HepG2 (cell line): ENCODE data around the gene CTDNEP1. TPM values are rescaled to one million over a fixed set of nuclear protein-coding genes. Genes with fewer than 3 reads are reported as not detected.

Source experiments
- ATF1 ChIP-seq: IDR thresholded peaks from 2 replicates; pipeline ENCODE4 v1.6.1; 2016; ENCODE audit warnings: mild to moderate bottlenecking, control low read depth
- FOXJ3 ChIP-seq: sonication (generic); formaldehyde crosslinking; IDR thresholded peaks from 2 replicates; pipeline ENCODE4 v1.4.0; 2020; ENCODE audit warnings: missing genetic modification reagents, mild to moderate bottlenecking, borderline replicate concordance
- HIVEP1 ChIP-seq: sonication (generic); formaldehyde crosslinking; IDR thresholded peaks from 2 replicates; pipeline ENCODE4 v1.4.0; 2020; ENCODE audit warnings: mild to moderate bottlenecking, missing genetic modification reagents
- HOMEZ ChIP-seq: IDR thresholded peaks from 2 replicates; pipeline ENCODE4 v1.6.1; 2016; ENCODE audit warnings: low read depth
- KDM6A ChIP-seq: IDR thresholded peaks from 2 replicates; pipeline ENCODE4 v1.6.1; 2016; ENCODE audit warnings: low read depth
- LBX2 ChIP-seq: sonication (generic); formaldehyde crosslinking; IDR thresholded peaks from 2 replicates; pipeline ENCODE4 v1.5.0; 2020; ENCODE audit warnings: missing genetic modification reagents, mild to moderate bottlenecking, borderline replicate concordance
- LCORL ChIP-seq, 2 experiments: fragments of 450-650 bp in 1 of 2; sonication (generic) in 1 of 2; formaldehyde crosslinking in 1 of 2; IDR thresholded peaks; 2 replicates each; pipeline versions ENCODE4 v1.5.0 to v1.6.1; 2017 to 2020; ENCODE audit warnings: antibody characterized with exemption in 1 of 2, missing genetic modification reagents in 1 of 2
- NFAT5 ChIP-seq: sonication (generic); formaldehyde crosslinking; IDR thresholded peaks from 2 replicates; pipeline ENCODE4 v1.4.0; 2020; ENCODE audit warnings: missing genetic modification reagents
- PRPF4 ChIP-seq: fragments of 200-400 bp; formaldehyde crosslinking; IDR thresholded peaks from 2 replicates; pipeline ENCODE4 v1.6.1; 2016; ENCODE audit warnings: low read length, low read depth; ENCODE audit not compliant: poor library complexity, severe bottlenecking
- TCF7 ChIP-seq: sonication (generic); IDR thresholded peaks from 2 replicates; pipeline ENCODE4 v1.6.1; 2016; ENCODE audit warnings: antibody characterized with exemption, low read depth
- TEAD3 ChIP-seq: optimal IDR thresholded peaks from 2 replicates; pipeline ENCODE3; 2016; ENCODE audit warnings: borderline replicate concordance
- ZNF224 ChIP-seq: sonication (generic); formaldehyde crosslinking; IDR thresholded peaks from 2 replicates; pipeline ENCODE4 v1.5.0; 2020; ENCODE audit warnings: mild to moderate bottlenecking, missing genetic modification reagents
- ZNF253 ChIP-seq: sonication (generic); formaldehyde crosslinking; IDR thresholded peaks from 2 replicates; pipeline ENCODE4 v1.8.0; 2022; ENCODE audit warnings: mild to moderate bottlenecking, missing genetic modification reagents, borderline replicate concordance
- ZNF382 ChIP-seq: sonication (generic); formaldehyde crosslinking; IDR thresholded peaks from 2 replicates; pipeline ENCODE4 v1.5.0; 2020; ENCODE audit warnings: missing genetic modification reagents, mild to moderate bottlenecking, borderline replicate concordance
- ZNF44 ChIP-seq: sonication (generic); formaldehyde crosslinking; IDR thresholded peaks from 2 replicates; pipeline ENCODE4 v1.5.1; 2020; ENCODE audit warnings: mild to moderate bottlenecking, missing genetic modification reagents
- ZNF512 ChIP-seq: sonication (generic); formaldehyde crosslinking; IDR thresholded peaks from 2 replicates; pipeline ENCODE4 v1.4.0; 2020; ENCODE audit warnings: mild to moderate bottlenecking, missing genetic modification reagents
- ZNF740 ChIP-seq: sonication (generic); formaldehyde crosslinking; IDR thresholded peaks from 2 replicates; pipeline ENCODE4 v1.4.0; 2020; ENCODE audit warnings: missing genetic modification reagents
- ZNF792 ChIP-seq: IDR thresholded peaks from 2 replicates; pipeline ENCODE4 v1.6.1; 2016
- polyA plus RNA-seq, 8 experiments: library from polyadenylated mRNA; depleted of rRNA in 3 of 8; stranded (reverse) in 7 of 8; unstranded in 1 of 8; fragments of >200 nt; fragmentation: Illumina TruSeq in 4 of 8; extraction: Trizol in 4 of 8; gene quantifications; 2 replicates each; pipeline versions ENCODE4 v1.2.1 to v1.2.3, GENCODE V29; 2011 to 2016; ENCODE audit warnings: low read depth in 4 of 8, missing spikeins in 1 of 8, mixed read lengths in 1 of 8; ENCODE audit not compliant: insufficient read depth in 1 of 8
- total RNA-seq, 5 experiments: library from RNA; depleted of rRNA; stranded (reverse); fragments of >200 nt; fragmentation: Illumina TruSeq; extraction: Trizol; gene quantifications; 2 replicates each; pipeline ENCODE4 v1.2.3, GENCODE V29; 2016; ENCODE audit warnings: low read depth in 1 of 5

CTDNEP1 gene
- total and polyA plus RNA-seq, 2 of the 13 experiments (the other 11 are each of a cell fraction or from before 2014, with no cell fraction given): 19.8 to 118 TPM

- TF ChIP-seq ZNF512 (CRISPR knock-in tag) (no peak), TCF7 (no peak), PRPF4 (no peak), FOXJ3 (CRISPR knock-in tag) (no peak), ZNF792 (CRISPR knock-in tag) (no peak), ZNF740 (CRISPR knock-in tag) (no peak), ZNF253 (CRISPR knock-in tag) (no peak), HIVEP1 (CRISPR knock-in tag) (peak; percentile 79), LBX2 (CRISPR knock-in tag) (no peak), ATF1 (CRISPR knock-in tag) (0 out of 2 replicates have a peak, but pooled peaks have one; percentile 28), HOMEZ (no peak), NFAT5 (CRISPR knock-in tag) (no peak), TEAD3 (peak; percentile 24), ZNF224 (CRISPR knock-in tag) (no peak), ZNF382 (CRISPR knock-in tag) (no peak), LCORL (IDR thresholded peaks at IDR 0.05) (no peak), LCORL (CRISPR knock-in tag; IDR thresholded peaks at IDR 0.05) (no peak), ZNF44 (peak; percentile 87; the same call in 1 of the 2 replicates), KDM6A (CRISPR knock-in tag) (peak; percentile 62; the same call in 1 of the 2 replicates)
Measured at GRCh38 chr17:7258731-7259554, 7.4 kb upstream of the CTDNEP1 start (continued).
